Measurements from ENCODE around the gene NKX1-1. TPM values are rescaled to one million over a fixed set of nuclear protein-coding genes. Genes with fewer than 3 reads are reported as not detected.

NKX1-1 gene
- total RNA-seq, 1 experiment from 2014 or later, result not detected

- Histone ChIP-seq H2AFZ (ENCODE audit: low read length) (no peak overlapping the region), H3K27ac (ENCODE audit: low read length) (no peak overlapping the region), H3K27me3 (ENCODE audit: low read length) (no peaks in the 10 kb centered on the region), H3K36me3 (ENCODE audit: insufficient read depth, low read length) (no peaks in the 10 kb centered on the region), H4K20me1 (ENCODE audit: insufficient read depth, low read depth, low read length) (no peaks in the 10 kb centered on the region), H3K4me3 (ENCODE audit: low read length) (no peak overlapping the region), H3K4me1 (ENCODE audit: low read length) (no peaks in the 10 kb centered on the region), H3K9me3 (ENCODE audit: low read length) (no peaks in the 10 kb centered on the region), H3K9ac (ENCODE audit: low read length) (no peak overlapping the region), H3K4me2 (ENCODE audit: low read depth, low read length, poor library complexity, severe bottlenecking) (no peak overlapping the region), H3K79me2 (ENCODE audit: low read length) (no peaks in the 10 kb centered on the region), H3K9me2 (replicated peaks; ENCODE audit: insufficient read depth, low read length) (no peaks in the 10 kb centered on the region)
- DNase-seq, result no peak
Measured at GRCh38 chr4:1408418-1408817, 2.2 kb upstream of the NKX1-1 start.

- Histone ChIP-seq H3K4me2 (ENCODE audit: low read depth, low read length, poor library complexity, severe bottlenecking) (no peak overlapping the region), H3K9ac (ENCODE audit: low read length) (no peak overlapping the region), H4K20me1 (ENCODE audit: insufficient read depth, low read depth, low read length) (no peaks in the 10 kb centered on the region), H3K4me1 (ENCODE audit: low read length) (no peaks in the 10 kb centered on the region), H3K27ac (ENCODE audit: low read length) (no peak overlapping the region), H3K79me2 (ENCODE audit: low read length) (no peaks in the 10 kb centered on the region), H3K9me3 (ENCODE audit: low read length) (no peaks in the 10 kb centered on the region), H3K9me2 (replicated peaks; ENCODE audit: insufficient read depth, low read length) (no peaks in the 10 kb centered on the region), H3K4me3 (ENCODE audit: low read length) (no peak overlapping the region), H3K27me3 (ENCODE audit: low read length) (no peaks in the 10 kb centered on the region), H3K36me3 (ENCODE audit: insufficient read depth, low read length) (no peaks in the 10 kb centered on the region), H2AFZ (ENCODE audit: low read length) (no peak overlapping the region)
- DNase-seq, result no peak
Measured at GRCh38 chr4:1407657-1408333, 1.6 kb upstream of the NKX1-1 start.

GRCh38 chr4:1406981-1407656 is 877 bp upstream of the NKX1-1 start:
- Histone ChIP-seq H3K9ac (ENCODE audit: low read length) (no peak overlapping the region), H3K4me2 (ENCODE audit: low read depth, low read length, poor library complexity, severe bottlenecking) (no peak overlapping the region), H2AFZ (ENCODE audit: low read length) (no peak overlapping the region), H3K79me2 (ENCODE audit: low read length) (no peaks in the 10 kb centered on the region), H3K27ac (ENCODE audit: low read length) (no peak overlapping the region), H3K36me3 (ENCODE audit: insufficient read depth, low read length) (no peaks in the 10 kb centered on the region), H4K20me1 (ENCODE audit: insufficient read depth, low read depth, low read length) (no peaks in the 10 kb centered on the region), H3K27me3 (ENCODE audit: low read length) (no peaks in the 10 kb centered on the region), H3K4me3 (ENCODE audit: low read length) (no peak overlapping the region), H3K4me1 (ENCODE audit: low read length) (no peaks in the 10 kb centered on the region), H3K9me3 (ENCODE audit: low read length) (no peaks in the 10 kb centered on the region), H3K9me2 (replicated peaks; ENCODE audit: insufficient read depth, low read length) (no peaks in the 10 kb centered on the region)
- DNase-seq, result no peak

GRCh38 chr4:1405636-1406393 is 427 bp downstream of the NKX1-1 start:
- no peak overlapping the region for H3K4me2 ChIP-seq (ENCODE audit: low read depth, low read length, poor library complexity, severe bottlenecking)
- no peaks in the 10 kb centered on the region for H4K20me1 ChIP-seq (ENCODE audit: insufficient read depth, low read depth, low read length)
- H2AFZ ChIP-seq (ENCODE audit: low read length), result no peak overlapping the region
- no peak for DNase-seq
- no peaks in the 10 kb centered on the region for H3K79me2 ChIP-seq (ENCODE audit: low read length)
- H3K9me2 ChIP-seq (replicated peaks; ENCODE audit: insufficient read depth, low read length), result no peaks in the 10 kb centered on the region
- H3K27ac ChIP-seq (ENCODE audit: low read length), result no peak overlapping the region
- H3K36me3 ChIP-seq (ENCODE audit: insufficient read depth, low read length), result no peaks in the 10 kb centered on the region
- H3K9ac ChIP-seq (ENCODE audit: low read length), result no peak overlapping the region
- H3K4me3 ChIP-seq (ENCODE audit: low read length), result no peak overlapping the region
- H3K4me1 ChIP-seq (ENCODE audit: low read length), result no peaks in the 10 kb centered on the region
- H3K9me3 ChIP-seq (ENCODE audit: low read length), result no peaks in the 10 kb centered on the region; the same call in 1 of the 2 replicates
- H3K27me3 ChIP-seq (ENCODE audit: low read length), result no peaks in the 10 kb centered on the region

- Histone ChIP-seq H3K9me2 (replicated peaks; ENCODE audit: insufficient read depth, low read length) (no peaks in the 10 kb centered on the region), H3K27ac (ENCODE audit: low read length) (no peak overlapping the region), H3K27me3 (ENCODE audit: low read length) (no peaks in the 10 kb centered on the region), H3K4me3 (ENCODE audit: low read length) (no peak overlapping the region), H3K36me3 (ENCODE audit: insufficient read depth, low read length) (no peaks in the 10 kb centered on the region), H3K9me3 (ENCODE audit: low read length) (peaks cover 3% of the 10 kb centered on the region; the same call in 1 of the 2 replicates), H3K4me2 (ENCODE audit: low read depth, low read length, poor library complexity, severe bottlenecking) (no peak overlapping the region), H3K79me2 (ENCODE audit: low read length) (no peaks in the 10 kb centered on the region), H4K20me1 (ENCODE audit: insufficient read depth, low read depth, low read length) (no peaks in the 10 kb centered on the region), H3K4me1 (ENCODE audit: low read length) (no peaks in the 10 kb centered on the region), H3K9ac (ENCODE audit: low read length) (no peak overlapping the region), H2AFZ (ENCODE audit: low read length) (no peak overlapping the region)
- no peak for DNase-seq
Measured at GRCh38 chr4:1405254-1405635, 997 bp downstream of the NKX1-1 start.

GRCh38 chr4:1404573-1405253 is 1.5 kb downstream of the NKX1-1 start:
- H3K27ac ChIP-seq (ENCODE audit: low read length), result no peak overlapping the region
- H3K4me2 ChIP-seq (ENCODE audit: low read depth, low read length, poor library complexity, severe bottlenecking), result no peak overlapping the region
- no peak for DNase-seq
- no peaks in the 10 kb centered on the region for H3K9me2 ChIP-seq (replicated peaks; ENCODE audit: insufficient read depth, low read length)
- no peaks in the 10 kb centered on the region for H4K20me1 ChIP-seq (ENCODE audit: insufficient read depth, low read depth, low read length)
- no peak overlapping the region for H3K4me3 ChIP-seq (ENCODE audit: low read length)
- H3K27me3 ChIP-seq (ENCODE audit: low read length), result no peaks in the 10 kb centered on the region
- peaks cover 6% of the 10 kb centered on the region; the same call in 1 of the 2 replicates for H3K9me3 ChIP-seq (ENCODE audit: low read length)
- H3K79me2 ChIP-seq (ENCODE audit: low read length), result no peaks in the 10 kb centered on the region
- no peaks in the 10 kb centered on the region for H3K36me3 ChIP-seq (ENCODE audit: insufficient read depth, low read length)
- no peak overlapping the region for H3K9ac ChIP-seq (ENCODE audit: low read length)
- no peaks in the 10 kb centered on the region for H3K4me1 ChIP-seq (ENCODE audit: low read length)
- no peak overlapping the region for H2AFZ ChIP-seq (ENCODE audit: low read length)

GRCh38 chr4:1403591-1404572 is 2.4 kb downstream of the NKX1-1 start:
- Histone ChIP-seq H3K4me1 (ENCODE audit: low read length) (no peaks in the 10 kb centered on the region), H3K27ac (ENCODE audit: low read length) (no peak overlapping the region), H3K4me2 (ENCODE audit: low read depth, low read length, poor library complexity, severe bottlenecking) (no peak overlapping the region), H2AFZ (ENCODE audit: low read length) (no peak overlapping the region), H3K9me3 (ENCODE audit: low read length) (peaks cover 12% of the 10 kb centered on the region; the same call in 1 of the 2 replicates), H3K27me3 (ENCODE audit: low read length) (no peaks in the 10 kb centered on the region), H3K79me2 (ENCODE audit: low read length) (no peaks in the 10 kb centered on the region), H3K4me3 (ENCODE audit: low read length) (no peak overlapping the region), H3K9me2 (replicated peaks; ENCODE audit: insufficient read depth, low read length) (no peaks in the 10 kb centered on the region), H4K20me1 (ENCODE audit: insufficient read depth, low read depth, low read length) (no peaks in the 10 kb centered on the region), H3K9ac (ENCODE audit: low read length) (no peak overlapping the region), H3K36me3 (ENCODE audit: insufficient read depth, low read length) (no peaks in the 10 kb centered on the region)
- no peak for DNase-seq
